NCI-H1092 (cell line): Measurements from ENCODE around the gene C13orf46.
"Not testable (repeated sequence)": the region's sequence is repeated elsewhere in the genome, so short reads cannot be mapped to it uniquely, and the experiment has no call there.

ENCODE experiments used
- DNase-seq: peaks from one replicate; lab custom pipeline; 2025; lab: John Stamatoyannopoulos, UW

Gene C13orf46

DNA sequence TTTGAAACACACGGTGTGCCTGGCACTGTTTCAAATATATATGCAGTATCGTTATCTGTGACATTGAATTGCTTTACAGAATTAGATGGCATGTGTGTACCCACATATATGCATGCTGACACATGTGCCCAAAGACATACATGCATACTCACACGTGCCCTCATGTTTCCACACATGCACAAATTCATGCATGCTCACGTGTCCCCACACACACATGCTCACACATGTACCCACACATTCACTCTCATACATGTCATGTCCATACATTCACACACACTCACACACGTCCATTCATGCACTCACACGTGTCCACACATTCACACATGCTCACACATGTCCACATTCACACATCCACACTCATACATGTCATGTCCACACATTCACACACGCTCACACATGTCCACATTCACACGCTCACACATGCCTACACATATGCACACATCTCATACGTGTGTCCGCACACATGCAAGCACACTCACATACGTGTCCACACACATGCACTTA is 17.9 kb upstream of the C13orf46 start:
- no peak for DNase-seq

DNA sequence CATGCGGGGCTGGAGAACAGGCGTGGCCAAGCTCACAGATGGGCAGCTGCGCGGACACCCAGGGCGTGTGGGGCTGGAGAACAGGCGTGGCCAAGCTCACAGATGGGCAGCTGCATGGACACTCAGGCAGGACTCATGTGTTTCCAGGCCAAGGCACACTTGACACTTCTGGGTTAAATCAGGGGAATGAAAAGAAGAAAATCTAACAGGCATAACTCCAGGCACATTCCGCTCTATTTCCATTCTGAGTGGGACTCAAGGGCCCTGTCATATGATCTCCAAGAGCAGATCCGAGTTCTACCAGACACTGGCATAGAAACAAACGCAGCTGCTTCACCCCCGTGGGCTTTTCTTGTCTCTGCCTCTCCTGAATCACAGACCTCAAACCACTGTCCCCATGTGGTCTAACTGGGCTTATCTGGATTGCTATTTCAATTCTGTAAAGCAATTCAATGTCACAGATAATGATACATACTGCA is 17.4 kb upstream of the C13orf46 start:
- DNase-seq: peak; percentile 17

DNA sequence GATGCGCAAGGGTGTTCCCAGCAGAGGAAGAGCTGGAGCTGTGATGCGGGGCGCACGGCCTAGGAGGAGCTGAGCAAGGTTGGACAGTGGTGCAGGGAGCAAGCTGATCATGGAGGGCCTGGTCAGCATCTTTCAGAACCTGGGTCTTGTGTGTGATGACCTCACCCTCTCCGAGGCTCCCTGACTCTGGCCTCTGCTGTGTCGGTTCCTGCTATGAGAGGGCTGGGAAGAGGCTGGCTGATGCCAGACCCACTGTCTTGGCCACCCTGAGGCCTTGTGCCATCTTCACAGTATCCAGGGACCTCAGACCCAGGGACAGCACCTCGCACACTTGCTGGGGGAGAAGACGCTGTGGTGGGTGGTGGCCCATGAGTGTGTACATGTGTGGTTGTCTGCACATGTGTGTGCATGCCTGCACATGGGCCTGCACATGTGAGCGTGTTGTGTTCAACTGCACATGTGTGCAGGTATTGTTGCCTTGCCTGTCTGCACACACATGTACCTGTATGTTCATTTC is 16.5 kb upstream of the C13orf46 start:
- no peak for DNase-seq

DNA sequence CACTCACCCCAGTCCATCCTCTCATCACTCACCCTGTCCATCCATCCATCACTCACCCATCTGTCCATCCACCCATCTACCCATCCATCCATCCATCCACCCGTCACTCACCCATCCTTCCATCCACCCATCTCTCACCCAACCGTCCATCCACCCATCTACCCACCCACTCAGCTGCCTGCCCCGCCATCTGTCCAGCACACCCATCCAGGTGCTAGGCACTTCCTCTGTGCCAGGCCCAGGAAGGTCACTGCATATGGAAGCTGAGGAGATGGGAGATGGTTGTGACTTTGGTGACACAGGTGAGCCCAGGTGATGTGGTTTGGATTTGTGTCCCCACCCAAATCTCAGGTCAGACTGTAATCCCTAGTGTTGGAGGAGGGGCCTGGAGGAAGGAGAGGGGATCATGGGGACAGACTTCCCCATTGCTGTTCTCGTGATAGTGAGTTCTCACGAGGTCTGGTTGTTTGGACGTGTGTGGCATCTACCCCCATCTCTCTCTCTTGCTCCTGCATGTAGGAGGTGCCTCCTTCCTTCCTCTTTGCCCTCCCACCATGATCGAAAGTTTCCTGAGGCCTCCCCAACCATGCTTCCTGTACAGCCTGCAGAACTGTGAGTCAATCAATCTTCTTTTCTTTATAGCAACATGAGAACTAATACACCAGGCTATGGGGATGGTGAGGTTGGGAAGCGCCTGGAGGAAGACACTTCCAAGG is 15.9 kb upstream of the C13orf46 start:
- no peak for DNase-seq

DNA sequence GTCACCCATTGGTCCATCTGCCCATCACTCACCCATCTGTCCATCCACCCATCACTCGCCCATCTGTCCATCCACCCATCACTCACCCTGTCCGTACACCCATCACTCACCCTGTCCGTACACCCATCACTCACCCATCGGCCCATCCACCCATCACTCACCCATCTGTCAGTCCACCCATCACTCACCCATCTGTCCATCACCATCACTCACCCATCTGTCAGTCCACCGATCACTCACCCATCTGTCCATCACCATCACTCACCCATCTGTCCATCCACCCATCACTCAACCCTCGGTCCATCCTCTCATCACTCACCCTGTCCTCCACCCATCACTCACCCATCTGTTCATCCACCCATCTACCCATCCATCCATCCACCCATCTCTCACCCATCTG is 15.0 kb upstream of the C13orf46 start:
- not testable (repeated sequence) for DNase-seq

DNA sequence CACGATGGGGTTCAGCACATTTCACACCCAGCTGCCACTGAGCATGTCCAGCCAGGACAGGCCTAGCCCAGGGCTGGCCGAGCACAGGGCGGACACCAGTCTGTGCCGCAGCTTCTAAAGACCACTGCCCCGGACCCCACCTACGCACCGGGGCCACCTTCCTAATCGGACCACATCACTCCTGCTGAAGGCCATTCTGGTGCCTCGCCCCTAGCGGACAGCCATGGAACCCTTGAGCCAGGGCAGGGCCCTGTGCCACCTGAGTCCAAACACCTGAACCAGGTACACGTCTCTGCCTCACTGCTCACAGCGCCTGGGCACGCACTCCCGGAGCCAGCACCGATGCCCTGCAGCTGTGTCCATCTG is 8.4 kb upstream of the C13orf46 start:
- no peak for DNase-seq

DNA sequence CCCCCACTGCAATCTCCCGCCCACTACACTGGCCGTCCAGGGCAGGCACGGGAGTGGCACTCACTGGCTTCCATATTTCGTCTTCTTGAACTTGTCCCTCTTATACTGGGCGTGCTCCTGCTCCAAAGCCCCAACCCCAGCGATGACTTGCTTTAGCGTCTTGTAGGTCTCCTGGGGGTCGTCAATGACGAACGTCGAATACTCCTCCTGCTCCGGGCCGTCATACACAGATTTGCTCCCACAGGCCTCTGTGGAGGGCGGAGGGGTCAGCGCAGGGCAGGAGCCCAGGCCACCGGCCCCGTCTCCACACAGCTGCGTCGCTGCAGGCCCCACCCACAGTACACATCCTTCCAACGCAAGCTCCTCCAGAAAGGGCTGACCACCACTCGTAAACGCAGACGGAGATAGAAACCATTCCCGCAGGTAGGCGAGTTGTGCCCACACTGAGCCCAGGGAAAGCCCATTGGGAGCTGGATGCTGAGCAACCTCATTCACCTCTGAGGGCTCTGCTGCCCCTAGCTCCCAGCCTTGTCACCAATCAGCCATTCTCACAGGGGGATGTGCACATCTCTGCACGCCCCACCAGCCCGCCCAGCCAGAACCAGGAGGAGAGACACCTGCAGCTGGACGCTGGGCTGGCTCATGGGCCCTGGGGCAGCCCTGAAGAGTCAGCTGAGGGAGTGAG is 7.9 kb upstream of the C13orf46 start:
- DNase-seq: no peak

DNA sequence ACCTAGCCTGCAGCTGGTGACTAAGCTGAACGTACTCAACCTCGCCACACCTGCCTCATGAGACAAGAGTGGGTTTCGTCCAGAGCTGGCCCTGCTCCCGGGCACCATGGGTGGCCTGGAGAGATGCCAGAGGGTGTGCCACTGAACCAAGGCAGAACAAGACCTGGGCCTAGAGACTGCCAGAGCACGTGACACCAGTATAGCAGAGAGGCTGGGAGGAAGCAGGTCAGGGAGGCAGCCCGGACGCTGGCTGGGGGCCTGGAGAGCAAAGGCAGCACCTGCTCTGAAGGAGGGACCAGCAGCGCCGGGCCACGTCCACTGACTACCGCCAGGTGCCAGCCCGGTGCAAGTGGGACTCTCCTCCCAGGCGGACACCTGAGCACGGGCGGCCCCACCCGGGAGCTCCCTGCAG is 7.3 kb upstream of the C13orf46 start:
- peak; percentile 98 for DNase-seq

DNA sequence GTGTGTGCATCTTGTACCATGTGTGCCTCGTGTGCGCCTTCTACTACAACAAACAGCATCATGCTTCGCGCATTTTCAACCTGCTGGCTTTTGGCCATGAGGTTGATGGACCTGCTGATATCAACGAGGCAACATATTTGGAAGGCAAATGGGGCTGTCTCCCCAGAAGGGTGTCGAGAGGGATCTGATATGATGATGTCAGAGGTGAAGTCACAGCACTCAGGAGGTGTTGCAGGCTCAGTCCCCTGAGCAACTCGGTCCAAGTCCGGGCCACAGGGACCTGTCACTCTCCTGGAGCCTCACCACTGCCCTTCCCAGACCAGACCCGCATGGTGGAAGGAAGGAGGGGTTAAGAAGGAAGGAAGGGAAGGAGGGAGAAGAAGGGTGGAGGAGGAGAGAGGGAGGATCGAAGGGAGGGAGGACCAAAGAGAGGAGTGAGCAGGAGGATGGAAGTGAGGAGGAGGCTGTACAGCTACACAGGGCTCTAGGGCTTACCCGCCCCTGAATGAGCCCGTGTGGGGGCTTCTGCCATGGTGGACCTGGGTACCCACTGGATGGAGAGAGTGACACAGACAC is 6.7 kb upstream of the C13orf46 start:
- DNase-seq: peak; percentile 28

DNA sequence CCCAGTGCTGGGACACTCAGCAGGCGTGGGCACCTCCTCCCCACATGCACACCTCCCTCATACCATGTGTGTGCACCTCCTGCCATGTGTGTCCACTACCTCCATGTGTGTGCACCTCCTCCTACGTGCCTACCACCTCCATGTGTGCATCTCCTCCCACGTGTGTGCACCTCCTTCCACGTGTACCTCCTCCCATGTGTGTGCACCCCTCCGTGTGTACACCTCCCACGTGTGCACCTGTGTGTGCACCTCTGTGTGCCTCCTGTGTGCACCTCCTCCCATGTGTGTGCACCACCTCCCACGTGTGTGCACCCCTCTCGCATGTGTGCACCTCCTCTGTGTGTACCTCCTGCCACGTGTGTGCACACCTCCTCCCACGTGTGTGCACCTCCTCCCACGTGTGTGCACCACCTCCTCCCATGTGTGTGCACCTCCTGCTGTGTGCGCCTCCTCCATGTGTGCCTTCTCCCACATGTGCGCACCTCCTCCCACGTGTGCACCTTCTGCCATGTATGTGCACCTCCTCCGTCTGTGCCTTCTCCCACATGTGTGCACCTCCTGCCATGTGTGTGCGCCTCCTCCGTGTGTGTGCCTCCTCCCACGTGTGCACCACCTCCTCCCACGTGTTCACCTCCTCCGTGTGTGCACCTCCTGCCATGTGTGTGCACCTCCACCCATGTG is 6.1 kb upstream of the C13orf46 start:
- DNase-seq: no peak

DNA sequence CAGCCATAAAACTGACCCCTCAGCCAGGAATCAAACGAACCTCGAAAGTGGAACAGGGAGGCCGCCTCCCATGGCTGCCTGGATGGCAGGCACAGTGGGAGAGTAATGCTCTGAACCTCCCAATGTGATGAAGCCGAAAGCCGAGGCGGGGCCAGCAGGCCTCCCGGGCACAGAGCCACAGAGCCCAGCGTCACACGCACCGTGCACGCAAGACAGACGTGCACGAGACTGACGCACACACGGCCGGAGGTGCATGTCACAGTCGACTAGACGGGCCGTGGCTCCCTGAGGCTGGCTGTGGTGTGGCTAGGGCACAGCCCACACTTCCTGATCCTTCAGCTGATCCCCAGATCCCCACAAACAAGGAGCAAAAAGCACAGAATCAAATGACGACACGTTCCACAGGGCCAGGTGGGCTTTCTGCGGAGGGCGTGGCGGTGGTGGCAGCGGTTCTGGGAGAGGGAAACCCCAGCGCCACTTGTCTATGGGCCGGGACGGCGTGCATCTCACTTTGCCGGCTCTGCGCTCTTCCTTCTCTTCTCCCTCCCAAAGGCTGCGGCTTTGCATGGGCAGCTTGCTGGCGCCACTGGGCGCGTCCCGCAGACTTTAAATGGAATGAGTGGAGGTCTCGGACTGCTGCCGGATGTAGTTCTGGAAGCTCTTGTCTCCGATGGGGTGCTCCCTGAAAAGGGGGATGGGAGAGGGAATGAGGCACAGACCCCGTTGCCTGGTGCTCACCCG is 5.0 kb upstream of the C13orf46 start:
- no peak for DNase-seq

DNA sequence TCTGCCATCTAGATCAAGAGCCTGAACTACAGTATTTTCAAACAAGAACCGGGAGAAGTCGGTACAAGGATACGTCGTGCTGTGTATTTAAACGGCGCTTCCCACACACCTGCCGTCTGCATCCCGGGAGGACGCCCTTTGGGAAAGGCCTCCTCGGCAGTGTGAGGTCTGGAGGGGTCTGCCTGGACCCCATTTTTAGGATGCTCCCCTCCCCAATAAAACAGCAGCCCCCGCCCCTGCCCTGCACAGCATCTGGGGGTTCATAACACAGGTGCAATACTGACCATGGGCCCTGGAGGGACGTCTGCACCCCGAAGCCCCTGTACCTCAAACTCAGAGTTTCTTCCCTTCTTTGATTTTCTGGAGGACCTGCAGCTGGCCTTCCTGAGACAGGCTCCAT is 4.1 kb upstream of the C13orf46 start:
- DNase-seq: no peak

DNA sequence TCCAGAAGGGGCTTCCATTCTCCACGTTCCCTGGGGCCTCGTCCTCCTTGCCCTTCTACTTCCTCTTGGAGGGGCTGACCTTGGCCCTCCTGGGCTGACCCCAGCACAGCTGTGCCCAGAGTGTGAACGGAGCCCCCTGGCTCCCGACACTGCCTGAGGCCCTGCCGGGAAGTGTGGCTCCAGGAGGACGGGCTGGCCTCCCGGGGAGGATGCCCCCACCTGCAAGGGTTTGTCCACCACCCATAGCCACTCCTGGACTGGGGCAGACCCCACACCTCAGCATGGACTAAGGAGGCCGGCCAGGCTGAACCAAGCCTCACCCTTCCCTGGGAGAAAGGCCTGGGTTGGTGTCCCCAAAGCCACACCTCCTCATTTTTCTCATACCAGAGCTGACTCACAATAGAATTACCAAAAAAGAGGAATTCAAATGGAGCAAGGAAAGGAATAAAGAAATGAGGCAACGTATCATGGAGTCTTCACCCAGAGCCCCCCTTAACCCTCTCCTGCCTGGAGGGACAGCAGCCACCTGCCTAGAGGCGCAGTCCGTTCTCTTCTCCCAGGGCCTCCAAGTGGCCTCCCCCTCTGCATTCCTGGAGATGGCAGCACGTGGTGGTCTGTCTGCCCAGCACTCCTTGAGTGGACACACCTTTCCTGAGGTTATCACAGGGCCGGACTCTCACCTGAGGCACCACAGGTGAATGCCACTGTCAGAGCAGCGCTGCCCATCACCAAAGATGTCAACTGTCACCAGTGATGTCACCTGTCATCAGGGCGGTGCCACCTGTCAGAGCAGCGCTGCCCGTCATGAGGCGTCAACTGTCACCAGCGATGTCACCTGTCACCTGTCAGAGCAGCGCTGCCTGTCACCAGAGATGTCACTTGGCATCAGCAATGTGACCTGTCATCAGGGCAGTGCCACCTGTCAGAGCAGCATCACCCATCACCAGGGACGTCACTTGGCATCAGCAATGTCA is 3.1 kb upstream of the C13orf46 start:
- DNase-seq: no peak

DNA sequence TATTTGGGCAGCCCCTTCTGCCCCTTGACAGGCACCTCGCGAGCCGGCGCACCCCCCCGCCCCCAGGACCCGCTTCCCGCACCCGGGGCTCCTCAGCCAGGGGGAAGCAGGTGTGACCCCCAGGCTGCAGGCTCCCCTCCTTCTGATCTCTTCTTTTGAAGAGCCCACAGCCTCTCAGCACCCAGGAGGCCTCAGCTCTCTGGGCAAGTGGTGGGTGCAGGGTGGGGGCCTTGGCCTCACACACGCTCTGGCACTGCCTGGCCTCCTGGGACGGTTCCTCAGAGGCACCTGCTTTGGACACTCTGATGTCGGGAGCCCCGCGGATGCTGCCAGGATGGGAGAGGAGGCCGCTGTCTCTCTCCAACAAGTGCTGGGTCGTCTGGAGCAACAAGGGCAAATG is 1.5 kb upstream of the C13orf46 start:
- no peak for DNase-seq

DNA sequence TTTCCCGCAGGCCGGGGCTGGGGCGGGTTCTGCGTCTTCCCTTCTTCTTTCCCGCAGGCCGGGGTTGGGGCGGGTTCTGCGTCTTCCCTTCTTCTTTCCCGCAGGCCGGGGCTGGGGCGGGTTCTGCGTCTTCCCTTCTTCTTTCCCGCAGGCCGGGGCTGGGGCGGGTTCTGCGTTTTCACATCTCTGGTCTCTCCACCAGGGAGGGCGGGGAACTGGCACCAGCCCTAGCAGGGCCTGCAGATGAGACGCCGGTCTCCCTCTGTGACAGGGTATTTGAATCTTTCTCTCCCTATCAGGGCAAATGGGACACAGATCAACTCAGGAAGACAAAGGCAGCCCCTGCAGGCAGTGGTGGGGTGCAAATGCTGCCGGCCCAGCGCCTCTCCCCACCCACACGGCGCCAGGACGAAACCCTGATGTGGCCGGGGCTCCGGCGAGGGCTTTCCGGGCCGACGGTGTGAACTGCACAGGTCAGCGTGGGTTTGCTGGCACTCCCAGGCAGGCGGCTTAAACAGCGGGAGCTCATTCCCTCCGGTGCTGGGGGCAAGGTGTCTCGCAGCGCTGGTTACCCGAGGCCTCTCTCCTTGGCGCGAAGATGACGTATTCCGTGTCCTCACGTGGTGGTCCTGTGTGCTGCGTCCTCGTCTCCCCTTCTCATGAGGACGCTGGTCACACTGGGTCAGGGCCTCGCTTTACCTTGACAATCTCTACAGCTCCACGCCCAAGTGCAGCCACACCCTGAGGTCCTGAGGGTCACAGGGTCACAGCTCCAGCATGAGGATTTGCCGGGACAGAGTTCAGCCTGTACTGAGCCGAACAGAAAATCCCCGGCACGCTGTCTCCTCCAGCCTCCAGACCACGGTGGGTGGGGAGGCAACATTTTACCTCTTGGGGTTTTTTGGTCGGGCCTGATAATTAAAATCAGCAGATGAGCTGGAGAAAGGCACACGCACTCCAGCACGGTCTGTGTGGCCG is 717 bp upstream of the C13orf46 start:
- no peak for DNase-seq

DNA sequence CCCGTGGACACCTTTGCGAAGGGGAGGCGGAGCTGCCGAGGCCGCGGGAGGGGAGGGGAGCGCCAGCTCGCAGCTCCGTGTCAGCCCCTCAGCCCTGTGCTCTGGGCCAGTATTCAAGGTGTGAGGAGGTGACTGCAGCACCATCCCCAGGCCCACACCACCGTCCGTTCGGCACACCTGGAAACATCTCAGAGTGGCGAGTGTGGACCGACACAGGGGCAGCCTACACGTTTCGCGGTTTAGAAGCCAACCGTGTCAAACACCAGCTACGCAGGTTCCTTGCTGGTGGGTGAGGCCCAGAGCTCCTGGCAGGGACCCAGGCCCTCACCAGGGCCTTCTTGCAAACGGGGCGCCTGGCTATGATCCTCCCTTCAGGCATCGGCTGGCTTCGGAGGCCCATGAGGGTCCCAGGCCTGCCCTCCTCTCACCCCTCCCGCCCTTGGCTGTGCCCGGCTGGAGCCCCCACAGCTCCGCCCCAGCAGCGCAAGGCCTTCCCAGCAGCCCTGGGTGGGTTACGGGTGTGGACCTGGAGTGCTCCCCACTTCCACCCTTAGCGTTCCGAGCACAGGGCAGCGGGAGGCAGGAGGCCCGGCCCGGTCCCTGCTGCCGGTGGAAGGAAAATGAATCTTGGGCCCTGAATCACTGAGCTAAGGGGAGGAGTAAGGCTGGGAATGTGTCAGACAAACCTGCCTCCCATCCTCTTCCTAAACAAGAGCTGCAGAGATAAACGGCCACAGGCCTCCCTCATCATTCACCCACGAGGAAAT is 1.2 kb downstream of the C13orf46 start:
- DNase-seq: no peak

DNA sequence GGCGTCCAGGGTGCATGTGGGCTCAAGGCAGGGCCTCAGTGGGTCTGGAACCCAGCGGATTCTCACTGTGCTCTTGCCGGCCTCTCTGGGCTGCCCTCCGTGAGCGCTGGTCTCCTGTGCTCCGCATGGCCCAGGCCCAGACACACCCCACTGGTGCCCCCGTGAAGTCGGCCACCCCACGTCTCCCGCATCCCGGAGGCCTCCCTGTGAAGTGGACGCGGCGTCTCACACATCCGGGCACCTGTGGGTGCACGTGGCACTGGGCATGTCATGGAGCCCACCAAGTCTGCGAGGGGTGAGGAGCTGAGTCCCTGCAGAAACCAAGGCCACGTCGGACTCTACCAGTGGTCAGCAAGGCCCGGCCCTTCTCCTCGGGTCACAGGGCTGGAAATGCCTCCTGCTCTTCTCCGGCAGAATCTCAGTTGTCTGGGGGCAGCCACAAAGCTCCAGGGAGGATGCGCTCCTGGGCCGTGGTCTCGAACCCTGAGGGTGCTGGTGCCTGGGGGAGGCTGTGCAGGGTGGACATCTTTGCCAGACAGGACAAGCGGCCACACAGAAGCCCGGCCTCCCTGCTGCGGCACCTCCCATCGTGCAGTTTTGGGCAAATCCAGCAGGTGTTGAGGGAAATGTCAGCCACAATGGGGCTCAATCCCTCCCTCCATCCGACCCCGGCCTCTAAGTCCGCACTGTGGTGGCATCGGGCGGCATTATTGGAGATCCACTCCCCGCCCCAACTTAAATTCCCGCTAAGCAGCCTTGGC is 2.2 kb downstream of the C13orf46 start:
- no peak for DNase-seq
